HEK293T (cell line): ENCODE measurements around the gene FAM76B.

Experiments
- BHLHE40 ChIP-seq: fragments of 450-650 bp; IDR thresholded peaks from 2 replicates; pipeline ENCODE4 v1.6.1; 2016; ENCODE audit warnings: mild to moderate bottlenecking, moderate library complexity, borderline replicate concordance
- FOXM1 ChIP-seq: fragments of 450-650 bp; IDR thresholded peaks from 2 replicates; pipeline ENCODE4 v1.6.1; 2017; ENCODE audit warnings: mild to moderate bottlenecking, borderline replicate concordance
- HDGF ChIP-seq: fragments of 450-650 bp; IDR thresholded peaks from 2 replicates; pipeline ENCODE4 v1.6.1; 2017; ENCODE audit warnings: antibody characterized with exemption, borderline replicate concordance
- SP1 ChIP-seq: fragments of 450-650 bp; IDR thresholded peaks from 2 replicates; pipeline ENCODE4 v1.6.1; 2017
- TARDBP ChIP-seq: fragments of 450-650 bp; IDR thresholded peaks from 2 replicates; pipeline ENCODE4 v1.6.1; 2016

DNA sequence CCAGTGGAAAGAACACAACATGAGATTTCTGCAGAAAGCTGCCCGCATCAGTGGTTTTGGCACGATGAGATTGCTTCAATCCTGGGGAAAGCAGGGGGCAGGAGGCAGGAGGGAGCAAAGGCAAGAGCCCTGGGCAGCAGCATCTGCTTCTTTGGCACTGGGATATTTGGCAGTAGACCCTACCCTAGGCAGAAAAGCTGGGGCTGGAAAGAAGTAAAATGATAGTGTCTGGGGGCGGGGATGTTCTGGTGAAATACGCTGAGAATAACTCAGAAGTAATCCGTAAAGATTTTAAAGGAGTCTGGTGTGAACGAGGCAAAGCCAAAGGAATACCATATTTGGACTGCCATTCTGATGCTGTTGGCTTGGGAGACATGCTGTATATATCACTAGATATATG, 62.0 kb downstream of the FAM76B start:
- TF ChIP-seq BHLHE40 (no peak), SP1 (no peak), HDGF (no peak), FOXM1 (no peak), TARDBP (no peak)
